Measurements from ENCODE around the gene FBXW4. TPM values are rescaled to one million over a fixed set of nuclear protein-coding genes. Genes with fewer than 3 reads are reported as not detected.
A peak's percentile ranks its signal among the peaks of the same experiment; 100 is the strongest.
"Not testable (repeated sequence)": the region's sequence is repeated elsewhere in the genome, so short reads cannot be mapped to it uniquely, and the experiment has no call there.

The FBXW4 gene
- total RNA-seq, 1 donor from 2014 or later = 36.0 TPM

- no peaks in the 10 kb centered on the region for H3K27me3 Mint-ChIP-seq (ENCODE audit: unreplicated experiment)
Measured at GRCh38 chr10:101595591-101596433, 99.2 kb downstream of the FBXW4 start.

GRCh38 chr10:101593331-101593730 lies 101.6 kb downstream of the FBXW4 start:
- DNase-seq (ENCODE audit: low spot score); H3K4me3 Mint-ChIP-seq (ENCODE audit: unreplicated experiment); H3K27me3 Mint-ChIP-seq (ENCODE audit: unreplicated experiment); H3K36me3 Mint-ChIP-seq (ENCODE audit: low read depth, unreplicated experiment); H3K27ac Mint-ChIP-seq (ENCODE audit: unreplicated experiment); H3K9me3 Mint-ChIP-seq (ENCODE audit: unreplicated experiment); H3K4me1 Mint-ChIP-seq (ENCODE audit: unreplicated experiment): not testable (repeated sequence)

More at GRCh38 chr10:101595591-101596433, 99.2 kb downstream of the FBXW4 start:
- Mint-ChIP-seq H3K4me3 (ENCODE audit: unreplicated experiment) (no peak overlapping the region), H3K27ac (ENCODE audit: unreplicated experiment) (no peak overlapping the region), H3K9me3 (ENCODE audit: unreplicated experiment) (no peaks in the 10 kb centered on the region), H3K36me3 (ENCODE audit: low read depth, unreplicated experiment) (peaks cover under 1% of the 10 kb centered on the region), H3K4me1 (ENCODE audit: unreplicated experiment) (no peaks in the 10 kb centered on the region)
- no peak for DNase-seq (ENCODE audit: low spot score)
- no peak for TF ChIP-seq CTCF (IDR thresholded peaks at IDR 0.05; ENCODE audit: unreplicated experiment)

DNA sequence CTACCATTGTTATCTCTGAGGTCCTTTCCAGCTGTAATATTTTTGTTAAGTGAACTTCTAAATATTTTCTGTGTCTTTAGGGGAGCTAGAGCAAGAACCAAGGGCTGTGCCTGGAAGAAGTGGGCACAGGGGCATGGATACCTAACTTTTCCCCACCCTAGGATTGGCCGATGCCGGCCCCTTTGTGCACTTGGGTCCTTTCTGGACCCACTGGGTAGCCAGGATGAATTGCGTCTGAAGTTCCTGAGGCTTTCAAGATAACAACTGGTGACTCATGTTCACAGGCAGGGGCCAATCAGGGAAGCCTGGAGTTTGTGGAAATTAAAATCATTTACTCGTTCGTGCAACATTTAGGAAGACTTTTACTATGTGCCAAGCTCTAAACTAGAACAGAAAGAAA lies 106.1 kb downstream of the FBXW4 start:
- H3K9me3 Mint-ChIP-seq (ENCODE audit: unreplicated experiment) = no peaks in the 10 kb centered on the region
- H3K27ac Mint-ChIP-seq (ENCODE audit: unreplicated experiment) = no peak overlapping the region
- H3K27me3 Mint-ChIP-seq (ENCODE audit: unreplicated experiment) = peaks cover 6% of the 10 kb centered on the region
- DNase-seq (ENCODE audit: low spot score) = no peak
- H3K4me3 Mint-ChIP-seq (ENCODE audit: unreplicated experiment) = peak overlapping the region; percentile 97
- TF ChIP-seq CTCF (IDR thresholded peaks at IDR 0.05; ENCODE audit: unreplicated experiment) = no peak
- H3K4me1 Mint-ChIP-seq (ENCODE audit: unreplicated experiment) = peaks cover 13% of the 10 kb centered on the region
- H3K36me3 Mint-ChIP-seq (ENCODE audit: low read depth, unreplicated experiment) = peaks cover 4% of the 10 kb centered on the region

DNA sequence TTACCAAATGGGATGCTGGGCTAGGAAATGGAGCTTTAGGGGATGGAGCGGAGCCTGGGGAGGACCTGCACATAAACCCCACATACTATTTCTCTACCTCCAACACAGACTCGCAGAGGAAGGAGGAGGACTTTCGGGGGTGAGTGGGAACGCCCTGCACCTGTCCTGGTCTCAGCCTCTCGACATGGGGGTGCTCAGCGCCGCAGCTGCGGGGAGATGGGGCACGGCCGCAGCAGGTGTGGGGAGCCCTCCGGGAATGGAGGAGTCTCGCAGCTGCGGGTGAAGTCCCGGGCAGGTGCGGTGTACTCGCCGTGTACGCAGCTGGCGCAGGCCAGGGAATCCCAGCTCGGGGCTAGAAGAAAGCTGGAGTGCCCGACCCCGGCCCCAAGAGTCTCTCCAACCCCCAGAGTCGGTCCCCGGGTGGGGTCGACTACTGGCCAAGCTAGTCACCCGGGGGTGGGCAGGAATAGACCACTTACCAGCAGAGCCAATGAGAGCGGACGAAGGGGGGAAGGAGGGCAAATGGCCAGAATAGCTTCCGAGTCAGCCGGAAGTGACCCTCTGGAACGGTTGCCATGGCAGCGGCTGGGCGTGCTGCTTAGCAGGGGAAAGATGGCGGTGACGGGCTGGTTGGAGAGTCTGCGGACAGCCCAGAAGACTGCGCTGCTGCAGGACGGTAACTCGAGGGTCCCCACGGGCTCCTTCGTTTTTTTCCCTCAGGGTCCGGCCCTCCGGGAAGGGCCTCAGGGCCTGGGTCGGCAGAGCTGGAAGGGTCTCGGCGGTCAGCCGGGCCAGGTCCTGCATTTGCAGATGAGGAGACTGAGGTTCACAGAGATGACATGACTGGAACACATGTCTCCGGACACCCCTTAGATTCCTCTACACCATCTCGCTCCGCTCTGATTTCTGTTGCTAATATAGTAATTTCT lies 107.0 kb downstream of the FBXW4 start, which contains the start of the genes DPCD and POLL:
DPCD (plus strand) TSS at position 597 of the 929 bp plus-strand sequence; CDS start at position 613, 16 bp downstream.
POLL (minus strand) TSS at position 533 of the 929 bp plus-strand sequence. CDS start 897 bp downstream, outside the sequence.
- peak within 1 kb of the TSS; percentile 97 for H3K4me3 Mint-ChIP-seq (ENCODE audit: unreplicated experiment)
- TF ChIP-seq CTCF (IDR thresholded peaks at IDR 0.05; ENCODE audit: unreplicated experiment) = no peak
- H3K27ac Mint-ChIP-seq (ENCODE audit: unreplicated experiment) = peak within 1 kb of the TSS; percentile 75
- H3K27me3 Mint-ChIP-seq (ENCODE audit: unreplicated experiment) = peaks cover 6% of the 10 kb centered on the region
- H3K36me3 Mint-ChIP-seq (ENCODE audit: low read depth, unreplicated experiment) = peaks cover 4% of the 10 kb centered on the region
- no peaks in the 10 kb centered on the region for H3K9me3 Mint-ChIP-seq (ENCODE audit: unreplicated experiment)
- peak; percentile 93 for DNase-seq (ENCODE audit: low spot score)
- peaks cover 13% of the 10 kb centered on the region for H3K4me1 Mint-ChIP-seq (ENCODE audit: unreplicated experiment)

DNA sequence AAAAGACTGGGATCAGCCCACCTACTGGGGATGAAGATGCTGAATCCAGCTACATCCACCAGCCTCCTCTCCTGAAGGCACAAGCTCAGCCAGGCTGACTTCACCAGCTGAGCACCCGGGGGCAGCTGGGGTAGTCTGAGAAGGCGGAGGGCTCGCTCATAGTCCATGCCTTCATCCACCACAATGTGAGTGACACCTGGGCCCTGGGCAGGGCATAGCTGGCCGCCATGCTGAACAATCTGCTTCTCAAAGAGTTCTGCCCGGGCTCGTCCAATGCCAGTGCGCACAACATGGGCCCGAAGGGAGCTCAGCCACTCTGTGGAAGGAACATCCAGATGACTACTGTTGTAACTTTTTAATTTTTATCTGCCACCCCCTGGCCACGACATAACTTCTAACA lies 109.1 kb downstream of the FBXW4 start:
- Mint-ChIP-seq H3K4me3 (ENCODE audit: unreplicated experiment) (peak overlapping the region; percentile 13), H3K27ac (ENCODE audit: unreplicated experiment) (peak overlapping the region; percentile 20), H3K9me3 (ENCODE audit: unreplicated experiment) (no peaks in the 10 kb centered on the region), H3K27me3 (ENCODE audit: unreplicated experiment) (peaks cover 9% of the 10 kb centered on the region), H3K4me1 (ENCODE audit: unreplicated experiment) (peaks cover 13% of the 10 kb centered on the region), H3K36me3 (ENCODE audit: low read depth, unreplicated experiment) (peaks cover 4% of the 10 kb centered on the region)
- DNase-seq (ENCODE audit: low spot score) = no peak
- TF ChIP-seq CTCF (IDR thresholded peaks at IDR 0.05; ENCODE audit: unreplicated experiment) = no peak

Data from endothelial cell (in vitro differentiated cells).